ENCODE data around the gene LGALS3.

DNA sequence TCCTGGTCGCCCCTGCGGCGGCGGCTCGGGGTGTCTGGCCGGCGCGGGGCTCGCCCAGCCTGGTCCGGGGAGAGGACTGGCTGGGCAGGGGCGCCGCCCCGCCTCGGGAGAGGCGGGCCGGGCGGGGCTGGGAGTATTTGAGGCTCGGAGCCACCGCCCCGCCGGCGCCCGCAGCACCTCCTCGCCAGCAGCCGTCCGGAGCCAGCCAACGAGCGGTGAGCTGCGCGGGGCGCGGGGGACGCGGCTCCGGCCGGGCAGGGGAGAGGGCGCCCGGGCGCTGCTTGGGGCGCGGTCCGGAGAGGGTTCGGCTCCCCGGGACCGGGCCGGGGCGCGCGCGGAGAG, at the start of gene LGALS3:
- TF ChIP-seq CREB1 (IDR thresholded peaks at IDR 0.05; ENCODE audit: low read depth) (no peak), TAF1 (IDR thresholded peaks at IDR 0.05; ENCODE audit: low read depth) (no peak; the same call in 1 of the 2 replicates), FOXM1 (IDR thresholded peaks at IDR 0.05; ENCODE audit: borderline replicate concordance, low read depth) (no peak), EP300 (IDR thresholded peaks at IDR 0.05; ENCODE audit: borderline replicate concordance) (no peak), TEAD4 (IDR thresholded peaks at IDR 0.05) (no peak), TCF12 (IDR thresholded peaks at IDR 0.05; ENCODE audit: low read depth) (no peak), CEBPB (IDR thresholded peaks at IDR 0.05) (no peak), MAX (IDR thresholded peaks at IDR 0.05) (no peak), YY1 (IDR thresholded peaks at IDR 0.05; ENCODE audit: low read depth) (no peak; the same call in 1 of the 2 replicates), ZBTB7A (IDR thresholded peaks at IDR 0.05; ENCODE audit: low read depth) (0 out of 2 replicates have a peak, but pooled peaks have one; percentile 9), USF1 (IDR thresholded peaks at IDR 0.05) (no peak), RAD21 (IDR thresholded peaks at IDR 0.05; ENCODE audit: low read depth) (no peak)
- TF ChIP-seq, protein P1, sequence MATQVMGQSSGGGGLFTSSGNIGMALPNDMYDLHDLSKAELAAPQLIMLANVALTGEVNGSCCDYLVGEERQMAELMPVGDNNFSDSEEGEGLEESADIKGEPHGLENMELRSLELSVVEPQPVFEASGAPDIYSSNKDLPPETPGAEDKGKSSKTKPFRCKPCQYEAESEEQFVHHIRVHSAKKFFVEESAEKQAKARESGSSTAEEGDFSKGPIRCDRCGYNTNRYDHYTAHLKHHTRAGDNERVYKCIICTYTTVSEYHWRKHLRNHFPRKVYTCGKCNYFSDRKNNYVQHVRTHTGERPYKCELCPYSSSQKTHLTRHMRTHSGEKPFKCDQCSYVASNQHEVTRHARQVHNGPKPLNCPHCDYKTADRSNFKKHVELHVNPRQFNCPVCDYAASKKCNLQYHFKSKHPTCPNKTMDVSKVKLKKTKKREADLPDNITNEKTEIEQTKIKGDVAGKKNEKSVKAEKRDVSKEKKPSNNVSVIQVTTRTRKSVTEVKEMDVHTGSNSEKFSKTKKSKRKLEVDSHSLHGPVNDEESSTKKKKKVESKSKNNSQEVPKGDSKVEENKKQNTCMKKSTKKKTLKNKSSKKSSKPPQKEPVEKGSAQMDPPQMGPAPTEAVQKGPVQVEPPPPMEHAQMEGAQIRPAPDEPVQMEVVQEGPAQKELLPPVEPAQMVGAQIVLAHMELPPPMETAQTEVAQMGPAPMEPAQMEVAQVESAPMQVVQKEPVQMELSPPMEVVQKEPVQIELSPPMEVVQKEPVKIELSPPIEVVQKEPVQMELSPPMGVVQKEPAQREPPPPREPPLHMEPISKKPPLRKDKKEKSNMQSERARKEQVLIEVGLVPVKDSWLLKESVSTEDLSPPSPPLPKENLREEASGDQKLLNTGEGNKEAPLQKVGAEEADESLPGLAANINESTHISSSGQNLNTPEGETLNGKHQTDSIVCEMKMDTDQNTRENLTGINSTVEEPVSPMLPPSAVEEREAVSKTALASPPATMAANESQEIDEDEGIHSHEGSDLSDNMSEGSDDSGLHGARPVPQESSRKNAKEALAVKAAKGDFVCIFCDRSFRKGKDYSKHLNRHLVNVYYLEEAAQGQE (IDR thresholded peaks at IDR 0.05; ENCODE audit: low read depth): no peak

Data from Ishikawa (cell line).